HEK293 (cell line): ENCODE measurements around the gene AKAP5.
A peak's percentile ranks its signal among the peaks of the same experiment; 100 is the strongest.

ENCODE experiments used
- GLIS2 ChIP-seq: fragments of 450-650 bp; formaldehyde crosslinking; IDR thresholded peaks from 2 replicates; pipeline ENCODE4 v1.5.1; 2016; ENCODE audit warnings: missing biosample characterization, missing genetic modification characterization
- REPIN1 ChIP-seq: fragments of 450-650 bp; formaldehyde crosslinking; IDR thresholded peaks from 2 replicates; pipeline ENCODE4 v1.5.1; 2017; ENCODE audit warnings: missing biosample characterization, missing genetic modification characterization, low read depth
- SCRT2 ChIP-seq: fragments of 450-650 bp; formaldehyde crosslinking; IDR thresholded peaks from 2 replicates; pipeline ENCODE4 v1.5.1; 2016; ENCODE audit warnings: missing biosample characterization, missing genetic modification characterization
- ZNF184 ChIP-seq: fragments of 450-650 bp; IDR thresholded peaks from 2 replicates; pipeline ENCODE4 v1.5.1; 2018; ENCODE audit warnings: missing biosample characterization, mild to moderate bottlenecking, missing genetic modification characterization
- ZNF2 ChIP-seq: fragments of 450-650 bp; formaldehyde crosslinking; IDR thresholded peaks from 2 replicates; pipeline ENCODE4 v1.5.1; 2016; ENCODE audit warnings: missing biosample characterization, missing genetic modification characterization
- ZNF335 ChIP-seq: fragments of 450-650 bp; formaldehyde crosslinking; conservative IDR thresholded peaks from 2 replicates; pipeline ENCODE4 v1.5.1; 2016; ENCODE audit warnings: missing biosample characterization, missing genetic modification characterization
- ZNF596 ChIP-seq: fragments of 450-650 bp; IDR thresholded peaks from 2 replicates; pipeline ENCODE4 v1.5.0; 2018; ENCODE audit warnings: missing biosample characterization, mild to moderate bottlenecking, missing genetic modification characterization, moderate library complexity
- ZNF621 ChIP-seq: fragments of 450-650 bp; formaldehyde crosslinking; IDR thresholded peaks from 2 replicates; pipeline ENCODE4 v1.5.1; 2017; ENCODE audit warnings: missing biosample characterization, missing genetic modification characterization
- ZNF660 ChIP-seq: fragments of 450-650 bp; IDR thresholded peaks from 2 replicates; pipeline ENCODE4 v1.5.1; 2018; ENCODE audit warnings: missing biosample characterization, mild to moderate bottlenecking, missing genetic modification characterization
- ZNF670 ChIP-seq: fragments of 450-650 bp; formaldehyde crosslinking; IDR thresholded peaks from 2 replicates; pipeline ENCODE4 v1.5.1; 2016; ENCODE audit warnings: missing biosample characterization, missing genetic modification characterization, low read depth
- ZNF76 ChIP-seq: fragments of 450-650 bp; formaldehyde crosslinking; IDR thresholded peaks from 2 replicates; pipeline ENCODE4; 2016; ENCODE audit warnings: low read depth, missing biosample characterization, missing genetic modification characterization, borderline replicate concordance
- ZSCAN16 ChIP-seq: fragments of 450-650 bp; formaldehyde crosslinking; IDR thresholded peaks from 2 replicates; pipeline ENCODE4 v1.5.1; 2016; ENCODE audit warnings: missing biosample characterization, missing genetic modification characterization
- TF ChIP-seq, protein P1 (sequence below): fragments of 450-650 bp; formaldehyde crosslinking; IDR thresholded peaks from 2 replicates; pipeline ENCODE4 v1.5.1; 2016; ENCODE audit warnings: missing biosample characterization, missing genetic modification characterization
- TF ChIP-seq, protein P2 (sequence below): fragments of 450-650 bp; formaldehyde crosslinking; IDR thresholded peaks from 2 replicates; pipeline ENCODE4 v1.5.1; 2016; ENCODE audit warnings: missing biosample characterization, missing genetic modification characterization, borderline replicate concordance
- TF ChIP-seq, protein P3 (sequence below): fragments of 450-650 bp; formaldehyde crosslinking; IDR thresholded peaks from 2 replicates; pipeline ENCODE4 v1.5.1; 2016; ENCODE audit warnings: missing biosample characterization, missing genetic modification characterization
- TF ChIP-seq, protein P4 (sequence below): fragments of 450-650 bp; formaldehyde crosslinking; IDR thresholded peaks from 2 replicates; pipeline ENCODE4 v1.5.1; 2016; ENCODE audit warnings: missing biosample characterization, missing genetic modification characterization
- TF ChIP-seq, protein P5 (sequence below): fragments of 450-650 bp; formaldehyde crosslinking; IDR thresholded peaks from 2 replicates; pipeline ENCODE4 v1.5.1; 2016; ENCODE audit warnings: missing biosample characterization, missing genetic modification characterization, borderline replicate concordance
- TF ChIP-seq, protein P6 (sequence below): fragments of 450-650 bp; formaldehyde crosslinking; IDR thresholded peaks from 2 replicates; pipeline ENCODE4 v1.5.1; 2016; ENCODE audit warnings: missing biosample characterization, missing genetic modification characterization

The AKAP5 gene

DNA sequence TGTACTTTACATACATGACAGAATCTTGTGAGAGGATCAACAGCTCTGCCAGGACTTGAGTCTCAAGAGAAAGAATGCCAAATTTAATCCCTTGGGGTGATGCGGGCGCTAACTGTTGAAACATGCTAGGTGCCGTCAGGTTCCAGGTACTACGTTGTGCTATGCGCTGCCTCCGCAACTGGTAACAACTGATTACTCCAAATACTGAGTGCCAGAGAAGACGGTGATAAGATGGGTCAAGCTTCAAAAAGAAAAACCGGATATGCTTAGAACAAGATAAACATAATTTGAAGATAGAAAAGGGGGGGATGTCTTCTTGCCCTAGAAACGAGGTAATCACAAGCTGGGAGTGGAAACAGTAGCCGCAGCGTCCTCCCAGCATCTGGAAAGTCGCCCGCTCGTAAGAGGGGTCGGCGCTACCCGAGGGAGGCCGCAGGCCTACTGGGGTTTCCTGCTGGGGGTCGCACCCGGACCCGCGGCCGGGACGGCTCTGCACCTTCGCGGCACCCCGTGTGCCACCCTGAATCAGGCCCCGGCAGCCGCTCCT lies 37.7 kb downstream of the AKAP5 start (continued):
- TF ChIP-seq, protein P1, sequence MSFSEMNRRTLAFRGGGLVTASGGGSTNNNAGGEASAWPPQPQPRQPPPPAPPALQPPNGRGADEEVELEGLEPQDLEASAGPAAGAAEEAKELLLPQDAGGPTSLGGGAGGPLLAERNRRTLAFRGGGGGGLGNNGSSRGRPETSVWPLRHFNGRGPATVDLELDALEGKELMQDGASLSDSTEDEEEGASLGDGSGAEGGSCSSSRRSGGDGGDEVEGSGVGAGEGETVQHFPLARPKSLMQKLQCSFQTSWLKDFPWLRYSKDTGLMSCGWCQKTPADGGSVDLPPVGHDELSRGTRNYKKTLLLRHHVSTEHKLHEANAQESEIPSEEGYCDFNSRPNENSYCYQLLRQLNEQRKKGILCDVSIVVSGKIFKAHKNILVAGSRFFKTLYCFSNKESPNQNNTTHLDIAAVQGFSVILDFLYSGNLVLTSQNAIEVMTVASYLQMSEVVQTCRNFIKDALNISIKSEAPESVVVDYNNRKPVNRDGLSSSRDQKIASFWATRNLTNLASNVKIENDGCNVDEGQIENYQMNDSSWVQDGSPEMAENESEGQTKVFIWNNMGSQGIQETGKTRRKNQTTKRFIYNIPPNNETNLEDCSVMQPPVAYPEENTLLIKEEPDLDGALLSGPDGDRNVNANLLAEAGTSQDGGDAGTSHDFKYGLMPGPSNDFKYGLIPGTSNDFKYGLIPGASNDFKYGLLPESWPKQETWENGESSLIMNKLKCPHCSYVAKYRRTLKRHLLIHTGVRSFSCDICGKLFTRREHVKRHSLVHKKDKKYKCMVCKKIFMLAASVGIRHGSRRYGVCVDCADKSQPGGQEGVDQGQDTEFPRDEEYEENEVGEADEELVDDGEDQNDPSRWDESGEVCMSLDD (tag by site-specific recombination), result 0 out of 2 replicates have a peak, but pooled peaks have one; percentile 41
- TF ChIP-seq, protein P2, sequence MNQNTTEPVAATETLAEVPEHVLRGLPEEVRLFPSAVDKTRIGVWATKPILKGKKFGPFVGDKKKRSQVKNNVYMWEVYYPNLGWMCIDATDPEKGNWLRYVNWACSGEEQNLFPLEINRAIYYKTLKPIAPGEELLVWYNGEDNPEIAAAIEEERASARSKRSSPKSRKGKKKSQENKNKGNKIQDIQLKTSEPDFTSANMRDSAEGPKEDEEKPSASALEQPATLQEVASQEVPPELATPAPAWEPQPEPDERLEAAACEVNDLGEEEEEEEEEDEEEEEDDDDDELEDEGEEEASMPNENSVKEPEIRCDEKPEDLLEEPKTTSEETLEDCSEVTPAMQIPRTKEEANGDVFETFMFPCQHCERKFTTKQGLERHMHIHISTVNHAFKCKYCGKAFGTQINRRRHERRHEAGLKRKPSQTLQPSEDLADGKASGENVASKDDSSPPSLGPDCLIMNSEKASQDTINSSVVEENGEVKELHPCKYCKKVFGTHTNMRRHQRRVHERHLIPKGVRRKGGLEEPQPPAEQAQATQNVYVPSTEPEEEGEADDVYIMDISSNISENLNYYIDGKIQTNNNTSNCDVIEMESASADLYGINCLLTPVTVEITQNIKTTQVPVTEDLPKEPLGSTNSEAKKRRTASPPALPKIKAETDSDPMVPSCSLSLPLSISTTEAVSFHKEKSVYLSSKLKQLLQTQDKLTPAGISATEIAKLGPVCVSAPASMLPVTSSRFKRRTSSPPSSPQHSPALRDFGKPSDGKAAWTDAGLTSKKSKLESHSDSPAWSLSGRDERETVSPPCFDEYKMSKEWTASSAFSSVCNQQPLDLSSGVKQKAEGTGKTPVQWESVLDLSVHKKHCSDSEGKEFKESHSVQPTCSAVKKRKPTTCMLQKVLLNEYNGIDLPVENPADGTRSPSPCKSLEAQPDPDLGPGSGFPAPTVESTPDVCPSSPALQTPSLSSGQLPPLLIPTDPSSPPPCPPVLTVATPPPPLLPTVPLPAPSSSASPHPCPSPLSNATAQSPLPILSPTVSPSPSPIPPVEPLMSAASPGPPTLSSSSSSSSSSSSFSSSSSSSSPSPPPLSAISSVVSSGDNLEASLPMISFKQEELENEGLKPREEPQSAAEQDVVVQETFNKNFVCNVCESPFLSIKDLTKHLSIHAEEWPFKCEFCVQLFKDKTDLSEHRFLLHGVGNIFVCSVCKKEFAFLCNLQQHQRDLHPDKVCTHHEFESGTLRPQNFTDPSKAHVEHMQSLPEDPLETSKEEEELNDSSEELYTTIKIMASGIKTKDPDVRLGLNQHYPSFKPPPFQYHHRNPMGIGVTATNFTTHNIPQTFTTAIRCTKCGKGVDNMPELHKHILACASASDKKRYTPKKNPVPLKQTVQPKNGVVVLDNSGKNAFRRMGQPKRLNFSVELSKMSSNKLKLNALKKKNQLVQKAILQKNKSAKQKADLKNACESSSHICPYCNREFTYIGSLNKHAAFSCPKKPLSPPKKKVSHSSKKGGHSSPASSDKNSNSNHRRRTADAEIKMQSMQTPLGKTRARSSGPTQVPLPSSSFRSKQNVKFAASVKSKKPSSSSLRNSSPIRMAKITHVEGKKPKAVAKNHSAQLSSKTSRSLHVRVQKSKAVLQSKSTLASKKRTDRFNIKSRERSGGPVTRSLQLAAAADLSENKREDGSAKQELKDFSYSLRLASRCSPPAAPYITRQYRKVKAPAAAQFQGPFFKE, result no peak
- TF ChIP-seq, protein P3, sequence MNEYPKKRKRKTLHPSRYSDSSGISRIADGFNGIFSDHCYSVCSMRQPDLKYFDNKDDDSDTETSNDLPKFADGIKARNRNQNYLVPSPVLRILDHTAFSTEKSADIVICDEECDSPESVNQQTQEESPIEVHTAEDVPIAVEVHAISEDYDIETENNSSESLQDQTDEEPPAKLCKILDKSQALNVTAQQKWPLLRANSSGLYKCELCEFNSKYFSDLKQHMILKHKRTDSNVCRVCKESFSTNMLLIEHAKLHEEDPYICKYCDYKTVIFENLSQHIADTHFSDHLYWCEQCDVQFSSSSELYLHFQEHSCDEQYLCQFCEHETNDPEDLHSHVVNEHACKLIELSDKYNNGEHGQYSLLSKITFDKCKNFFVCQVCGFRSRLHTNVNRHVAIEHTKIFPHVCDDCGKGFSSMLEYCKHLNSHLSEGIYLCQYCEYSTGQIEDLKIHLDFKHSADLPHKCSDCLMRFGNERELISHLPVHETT (tag by site-specific recombination), result no peak
- TF ChIP-seq ZNF596 (no peak), ZNF670 (no peak), ZNF621 (tag by site-specific recombination) (no peak), ZNF660 (tag by site-specific recombination) (no peak), ZNF184 (no peak), ZNF335 (tag by site-specific recombination) (peak; percentile 32; the same call in 1 of the 2 replicates), ZSCAN16 (tag by site-specific recombination) (no peak), SCRT2 (tag by site-specific recombination) (peak; percentile 54; the same call in 1 of the 2 replicates), ZNF2 (tag by site-specific recombination) (peak; percentile 60; the same call in 1 of the 2 replicates), GLIS2 (tag by site-specific recombination) (peak; percentile 77; the same call in 1 of the 2 replicates), REPIN1 (tag by site-specific recombination) (no peak), ZNF76 (tag by site-specific recombination) (no peak)
- TF ChIP-seq, protein P4, sequence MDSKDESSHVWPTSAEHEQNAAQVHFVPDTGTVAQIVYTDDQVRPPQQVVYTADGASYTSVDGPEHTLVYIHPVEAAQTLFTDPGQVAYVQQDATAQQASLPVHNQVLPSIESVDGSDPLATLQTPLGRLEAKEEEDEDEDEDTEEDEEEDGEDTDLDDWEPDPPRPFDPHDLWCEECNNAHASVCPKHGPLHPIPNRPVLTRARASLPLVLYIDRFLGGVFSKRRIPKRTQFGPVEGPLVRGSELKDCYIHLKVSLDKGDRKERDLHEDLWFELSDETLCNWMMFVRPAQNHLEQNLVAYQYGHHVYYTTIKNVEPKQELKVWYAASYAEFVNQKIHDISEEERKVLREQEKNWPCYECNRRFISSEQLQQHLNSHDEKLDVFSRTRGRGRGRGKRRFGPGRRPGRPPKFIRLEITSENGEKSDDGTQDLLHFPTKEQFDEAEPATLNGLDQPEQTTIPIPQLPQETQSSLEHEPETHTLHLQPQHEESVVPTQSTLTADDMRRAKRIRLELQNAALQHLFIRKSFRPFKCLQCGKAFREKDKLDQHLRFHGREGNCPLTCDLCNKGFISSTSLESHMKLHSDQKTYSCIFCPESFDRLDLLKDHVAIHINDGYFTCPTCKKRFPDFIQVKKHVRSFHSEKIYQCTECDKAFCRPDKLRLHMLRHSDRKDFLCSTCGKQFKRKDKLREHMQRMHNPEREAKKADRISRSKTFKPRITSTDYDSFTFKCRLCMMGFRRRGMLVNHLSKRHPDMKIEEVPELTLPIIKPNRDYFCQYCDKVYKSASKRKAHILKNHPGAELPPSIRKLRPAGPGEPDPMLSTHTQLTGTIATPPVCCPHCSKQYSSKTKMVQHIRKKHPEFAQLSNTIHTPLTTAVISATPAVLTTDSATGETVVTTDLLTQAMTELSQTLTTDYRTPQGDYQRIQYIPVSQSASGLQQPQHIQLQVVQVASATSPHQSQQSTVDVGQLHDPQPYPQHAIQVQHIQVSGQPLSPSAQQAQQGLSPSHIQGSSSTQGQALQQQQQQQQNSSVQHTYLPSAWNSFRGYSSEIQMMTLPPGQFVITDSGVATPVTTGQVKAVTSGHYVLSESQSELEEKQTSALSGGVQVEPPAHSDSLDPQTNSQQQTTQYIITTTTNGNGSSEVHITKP (tag by site-specific recombination), result no peak
- TF ChIP-seq, protein P5, sequence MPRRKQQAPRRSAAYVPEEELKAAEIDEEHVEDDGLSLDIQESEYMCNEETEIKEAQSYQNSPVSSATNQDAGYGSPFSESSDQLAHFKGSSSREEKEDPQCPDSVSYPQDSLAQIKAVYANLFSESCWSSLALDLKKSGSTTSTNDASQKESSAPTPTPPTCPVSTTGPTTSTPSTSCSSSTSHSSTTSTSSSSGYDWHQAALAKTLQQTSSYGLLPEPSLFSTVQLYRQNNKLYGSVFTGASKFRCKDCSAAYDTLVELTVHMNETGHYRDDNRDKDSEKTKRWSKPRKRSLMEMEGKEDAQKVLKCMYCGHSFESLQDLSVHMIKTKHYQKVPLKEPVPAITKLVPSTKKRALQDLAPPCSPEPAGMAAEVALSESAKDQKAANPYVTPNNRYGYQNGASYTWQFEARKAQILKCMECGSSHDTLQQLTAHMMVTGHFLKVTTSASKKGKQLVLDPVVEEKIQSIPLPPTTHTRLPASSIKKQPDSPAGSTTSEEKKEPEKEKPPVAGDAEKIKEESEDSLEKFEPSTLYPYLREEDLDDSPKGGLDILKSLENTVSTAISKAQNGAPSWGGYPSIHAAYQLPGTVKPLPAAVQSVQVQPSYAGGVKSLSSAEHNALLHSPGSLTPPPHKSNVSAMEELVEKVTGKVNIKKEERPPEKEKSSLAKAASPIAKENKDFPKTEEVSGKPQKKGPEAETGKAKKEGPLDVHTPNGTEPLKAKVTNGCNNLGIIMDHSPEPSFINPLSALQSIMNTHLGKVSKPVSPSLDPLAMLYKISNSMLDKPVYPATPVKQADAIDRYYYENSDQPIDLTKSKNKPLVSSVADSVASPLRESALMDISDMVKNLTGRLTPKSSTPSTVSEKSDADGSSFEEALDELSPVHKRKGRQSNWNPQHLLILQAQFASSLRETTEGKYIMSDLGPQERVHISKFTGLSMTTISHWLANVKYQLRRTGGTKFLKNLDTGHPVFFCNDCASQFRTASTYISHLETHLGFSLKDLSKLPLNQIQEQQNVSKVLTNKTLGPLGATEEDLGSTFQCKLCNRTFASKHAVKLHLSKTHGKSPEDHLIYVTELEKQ (tag by site-specific recombination), result no peak
- TF ChIP-seq, protein P6, sequence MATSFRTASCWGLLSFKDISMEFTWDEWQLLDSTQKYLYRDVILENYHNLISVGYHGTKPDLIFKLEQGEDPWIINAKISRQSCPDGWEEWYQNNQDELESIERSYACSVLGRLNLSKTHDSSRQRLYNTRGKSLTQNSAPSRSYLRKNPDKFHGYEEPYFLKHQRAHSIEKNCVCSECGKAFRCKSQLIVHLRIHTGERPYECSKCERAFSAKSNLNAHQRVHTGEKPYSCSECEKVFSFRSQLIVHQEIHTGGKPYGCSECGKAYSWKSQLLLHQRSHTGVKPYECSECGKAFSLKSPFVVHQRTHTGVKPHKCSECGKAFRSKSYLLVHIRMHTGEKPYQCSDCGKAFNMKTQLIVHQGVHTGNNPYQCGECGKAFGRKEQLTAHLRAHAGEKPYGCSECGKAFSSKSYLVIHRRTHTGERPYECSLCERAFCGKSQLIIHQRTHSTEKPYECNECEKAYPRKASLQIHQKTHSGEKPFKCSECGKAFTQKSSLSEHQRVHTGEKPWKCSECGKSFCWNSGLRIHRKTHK (tag by site-specific recombination), result no peak
